Right atrium auricular region (tissue), 2 donors: ENCODE measurements around the gene HSD17B12. TPM values are rescaled to one million over a fixed set of nuclear protein-coding genes. Genes with fewer than 3 reads are reported as not detected.
"Not testable (repeated sequence)": the region's sequence is repeated elsewhere in the genome, so short reads cannot be mapped to it uniquely, and the experiment has no call there.

ENCODE experiments used
- DNase-seq: peaks from one replicate; pipeline ENCODE4 v3.0.0-alpha.2; 2019; ENCODE audit warnings: low spot score
- H3K27ac ChIP-seq, 2 donors: fragments of 200-600 bp; sonication (generic); 1 replicate in 1 of 2; 2 replicates in 1 of 2; pipeline ENCODE4 v1.5.1; 2016 to 2019
- H3K27me3 ChIP-seq, 2 donors: fragments of 200-600 bp; sonication (generic); one replicate each; pipeline versions ENCODE4 v1.5.1 to v1.6.0; 2017 to 2019
- H3K36me3 ChIP-seq: fragments of 200-600 bp; sonication (generic); one replicate; pipeline ENCODE4 v1.5.1; 2016
- H3K4me1 ChIP-seq, 2 donors: fragments of 200-600 bp; sonication (generic); one replicate each; pipeline versions ENCODE4 v1.5.1 to v1.6.0; 2017 to 2019
- H3K4me3 ChIP-seq, 2 donors: fragments of 200-600 bp; sonication (generic); 1 replicate in 1 of 2; 2 replicates in 1 of 2; pipeline ENCODE4 v1.5.1; 2017 to 2019; ENCODE audit warnings: mild to moderate bottlenecking in 1 of 2, moderate library complexity in 1 of 2
- H3K9me3 ChIP-seq, 2 donors: fragments of 200-600 bp; sonication (generic); one replicate each; pipeline ENCODE4 v1.5.1; 2019
- total RNA-seq, 2 donors: library from RNA; depleted of rRNA; stranded (reverse); fragments of >200 nt; gene quantifications; one replicate each; pipeline ENCODE4 v1.1.0, GENCODE V29; 2016
- TF ChIP-seq, protein P1 (sequence below), 2 donors: fragments of 200-600 bp; sonication (generic); IDR thresholded peaks; one replicate each; pipeline ENCODE4 v1.5.1; 2019; ENCODE audit warnings: antibody characterized with exemption in 2 of 2

HSD17B12 gene
- total RNA-seq, 2 donors from 2014 or later, result 61.4 to 108 TPM

DNA sequence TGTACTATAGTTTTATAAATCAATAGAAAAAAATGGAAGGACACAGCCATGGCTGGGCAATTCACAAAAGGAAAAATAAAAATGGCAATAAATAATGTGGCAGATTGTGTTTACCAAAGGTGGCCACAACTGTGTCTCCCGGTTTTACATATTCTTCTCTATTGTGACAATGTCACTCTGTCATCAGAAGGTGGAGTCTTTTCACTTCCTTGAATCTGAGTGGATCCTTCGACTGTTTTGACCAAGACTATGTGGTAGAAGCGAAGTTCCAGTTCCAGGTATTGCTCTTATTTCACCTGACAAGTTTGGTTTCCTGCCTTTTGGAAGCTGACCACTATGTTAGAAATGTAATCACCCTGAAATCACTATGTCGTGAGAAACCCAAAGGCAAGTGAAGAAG, 31.0 kb upstream of the HSD17B12 start:
- H3K4me3 ChIP-seq, result no peak overlapping the region
- H3K36me3 ChIP-seq, result no peaks in the 10 kb centered on the region
- peaks cover 0 to 10% of the 10 kb centered on the region in 2 donors for H3K4me1 ChIP-seq
- TF ChIP-seq, protein P1, sequence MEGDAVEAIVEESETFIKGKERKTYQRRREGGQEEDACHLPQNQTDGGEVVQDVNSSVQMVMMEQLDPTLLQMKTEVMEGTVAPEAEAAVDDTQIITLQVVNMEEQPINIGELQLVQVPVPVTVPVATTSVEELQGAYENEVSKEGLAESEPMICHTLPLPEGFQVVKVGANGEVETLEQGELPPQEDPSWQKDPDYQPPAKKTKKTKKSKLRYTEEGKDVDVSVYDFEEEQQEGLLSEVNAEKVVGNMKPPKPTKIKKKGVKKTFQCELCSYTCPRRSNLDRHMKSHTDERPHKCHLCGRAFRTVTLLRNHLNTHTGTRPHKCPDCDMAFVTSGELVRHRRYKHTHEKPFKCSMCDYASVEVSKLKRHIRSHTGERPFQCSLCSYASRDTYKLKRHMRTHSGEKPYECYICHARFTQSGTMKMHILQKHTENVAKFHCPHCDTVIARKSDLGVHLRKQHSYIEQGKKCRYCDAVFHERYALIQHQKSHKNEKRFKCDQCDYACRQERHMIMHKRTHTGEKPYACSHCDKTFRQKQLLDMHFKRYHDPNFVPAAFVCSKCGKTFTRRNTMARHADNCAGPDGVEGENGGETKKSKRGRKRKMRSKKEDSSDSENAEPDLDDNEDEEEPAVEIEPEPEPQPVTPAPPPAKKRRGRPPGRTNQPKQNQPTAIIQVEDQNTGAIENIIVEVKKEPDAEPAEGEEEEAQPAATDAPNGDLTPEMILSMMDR (IDR thresholded peaks at IDR 0.05), result peak in 1 of 2 donors; percentile 35
- no peaks in the 10 kb centered on the region for H3K27me3 ChIP-seq
- no peak overlapping the region for H3K27ac ChIP-seq
- no peaks in the 10 kb centered on the region for H3K9me3 ChIP-seq
- no peak for DNase-seq

DNA sequence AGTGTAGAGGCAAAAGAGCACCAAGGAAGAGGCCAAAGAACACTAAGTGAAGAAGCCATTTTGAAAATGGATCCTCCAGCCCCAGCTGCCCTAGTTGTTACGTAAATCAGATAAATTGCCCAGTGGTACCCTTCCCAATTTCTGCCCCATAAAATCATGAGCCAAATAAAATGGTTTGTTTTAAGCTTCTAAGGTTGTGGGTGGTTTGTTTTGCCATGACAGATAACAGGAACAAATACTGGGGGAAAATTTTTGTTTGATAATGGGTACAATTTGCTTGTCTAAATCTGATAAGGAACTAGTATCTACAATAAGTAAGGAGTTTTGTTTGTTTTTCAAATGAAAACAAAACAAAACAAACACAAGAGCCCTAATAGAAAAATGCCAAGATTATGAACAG, 30.6 kb upstream of the HSD17B12 start:
- Histone ChIP-seq H3K9me3 (no peaks in the 10 kb centered on the region), H3K36me3 (no peaks in the 10 kb centered on the region), H3K4me3 (no peak overlapping the region), H3K4me1 (peaks cover 0 to 6% of the 10 kb centered on the region in 2 donors), H3K27me3 (no peaks in the 10 kb centered on the region), H3K27ac (no peak overlapping the region)
- no peak for DNase-seq
- TF ChIP-seq, protein P1 (IDR thresholded peaks at IDR 0.05), result no peak

DNA sequence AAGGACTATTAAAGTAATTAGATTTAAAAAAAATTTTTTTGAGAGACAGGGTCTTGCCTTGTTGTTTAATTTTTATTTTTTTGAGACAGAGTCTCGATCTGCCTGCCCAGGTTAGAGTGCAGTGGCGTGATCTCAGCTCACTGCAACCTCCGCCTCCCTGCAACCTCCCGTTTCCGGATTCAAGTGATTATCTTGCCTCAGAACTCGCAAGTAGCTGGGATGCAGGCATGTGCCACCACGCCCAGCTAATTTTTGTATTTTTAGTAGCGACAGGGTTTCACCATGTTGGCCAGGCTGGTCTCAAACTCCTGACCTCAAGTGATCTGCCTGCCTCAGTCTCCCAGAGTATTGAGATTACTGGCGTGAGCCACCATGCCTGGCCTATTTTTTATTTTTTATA, 17.5 kb upstream of the HSD17B12 start:
- H3K4me3 ChIP-seq, H3K27me3 ChIP-seq, H3K27ac ChIP-seq, H3K36me3 ChIP-seq, H3K4me1 ChIP-seq, DNase-seq, H3K9me3 ChIP-seq: not testable (repeated sequence)

DNA sequence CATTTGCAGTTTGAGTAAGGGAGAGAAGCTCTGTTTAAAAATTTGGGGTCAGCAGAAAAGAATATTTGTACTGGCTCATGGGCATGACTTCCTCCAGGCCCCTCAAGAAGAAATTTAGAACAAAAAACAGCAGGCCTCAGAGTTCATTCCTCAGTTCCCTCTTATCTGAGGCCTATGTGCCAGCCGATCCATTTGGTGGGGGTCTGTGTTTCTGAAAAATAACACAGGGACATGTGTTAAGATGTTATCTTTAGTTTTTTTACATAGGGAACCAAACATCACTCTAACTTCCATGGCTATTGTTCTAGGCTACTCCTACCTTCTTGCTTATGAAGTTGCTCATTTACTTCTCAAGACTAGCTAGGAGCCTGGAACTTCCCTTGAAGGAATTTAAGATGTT, 16.2 kb upstream of the HSD17B12 start:
- H3K36me3 ChIP-seq, result no peaks in the 10 kb centered on the region
- H3K4me1 ChIP-seq, result no peaks in the 10 kb centered on the region
- no peak overlapping the region for H3K27ac ChIP-seq
- no peaks in the 10 kb centered on the region for H3K9me3 ChIP-seq
- DNase-seq, result no peak
- TF ChIP-seq, protein P1 (IDR thresholded peaks at IDR 0.05), result no peak
- H3K4me3 ChIP-seq, result no peak overlapping the region
- H3K27me3 ChIP-seq, result no peaks in the 10 kb centered on the region

DNA sequence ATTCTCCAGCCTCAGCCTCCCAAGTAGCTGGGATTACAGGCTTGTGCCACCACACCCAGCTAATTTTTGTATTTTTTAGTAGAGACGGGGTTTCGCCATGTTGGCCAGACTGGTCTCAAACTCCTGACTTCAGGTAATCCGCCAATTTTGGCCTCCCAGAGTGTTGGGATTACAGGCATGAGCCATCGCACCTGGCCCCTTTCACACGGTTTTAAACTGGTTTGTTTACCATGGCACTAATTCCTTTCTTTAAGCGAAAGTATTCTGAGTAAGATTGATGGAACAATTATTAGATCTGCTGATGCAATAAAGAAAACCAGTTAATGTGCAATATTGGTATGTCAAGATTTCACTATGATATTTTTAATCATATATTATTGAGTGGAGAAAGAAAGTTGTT, 9.3 kb upstream of the HSD17B12 start:
- H3K4me3 ChIP-seq, H3K9me3 ChIP-seq, H3K4me1 ChIP-seq, H3K27me3 ChIP-seq, H3K36me3 ChIP-seq, DNase-seq, H3K27ac ChIP-seq: not testable (repeated sequence)

DNA sequence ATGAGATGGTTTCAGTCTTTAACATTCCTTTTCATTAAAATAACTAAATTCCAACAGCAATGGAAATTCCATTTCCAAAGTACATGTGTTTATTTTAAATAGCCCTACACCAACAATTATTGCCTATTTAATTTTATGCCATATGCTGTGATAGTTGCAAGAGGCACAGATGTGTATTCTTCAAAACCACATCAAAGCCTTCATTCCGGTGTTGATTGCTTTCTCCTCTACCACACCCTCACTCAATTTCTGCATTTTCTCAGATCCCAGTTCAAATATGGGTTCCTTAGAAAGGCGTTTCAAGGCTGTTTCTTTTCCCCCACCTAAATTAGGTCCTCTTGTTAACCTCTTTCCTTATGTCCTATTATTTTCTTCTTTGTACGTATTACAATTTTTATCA, 6.0 kb upstream of the HSD17B12 start:
- no peaks in the 10 kb centered on the region for H3K9me3 ChIP-seq
- H3K36me3 ChIP-seq, result no peaks in the 10 kb centered on the region
- no peaks in the 10 kb centered on the region for H3K27me3 ChIP-seq
- H3K4me3 ChIP-seq, result no peak overlapping the region
- no peak overlapping the region for H3K27ac ChIP-seq
- no peak for DNase-seq
- H3K4me1 ChIP-seq, result no peaks in the 10 kb centered on the region
- TF ChIP-seq, protein P1 (IDR thresholded peaks at IDR 0.05), result no peak

DNA sequence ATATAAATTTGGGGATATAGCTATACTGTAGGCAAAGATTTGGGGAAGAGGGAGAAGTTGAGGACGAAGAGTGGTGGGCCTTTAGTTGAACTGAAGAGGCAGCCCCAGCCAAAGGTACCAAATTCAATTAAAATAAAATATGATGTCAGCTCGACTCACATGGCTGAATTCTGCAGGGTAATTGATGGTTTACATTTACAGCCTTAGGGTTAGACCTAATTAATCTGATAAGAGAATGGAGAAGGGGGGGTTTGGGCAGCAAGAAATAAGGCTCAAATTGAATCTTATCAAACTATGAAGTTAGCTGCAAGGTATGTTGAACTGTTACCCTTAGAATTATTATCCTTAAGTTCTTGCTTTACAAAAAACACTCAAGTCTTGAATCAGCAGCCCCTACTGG, 3.6 kb upstream of the HSD17B12 start:
- H3K4me3 ChIP-seq, result no peak overlapping the region
- DNase-seq, result no peak
- peaks cover 0 to 9% of the 10 kb centered on the region in 2 donors for H3K4me1 ChIP-seq
- no peak overlapping the region for H3K27ac ChIP-seq
- H3K36me3 ChIP-seq, result no peaks in the 10 kb centered on the region
- no peaks in the 10 kb centered on the region for H3K9me3 ChIP-seq
- H3K27me3 ChIP-seq, result no peaks in the 10 kb centered on the region
- TF ChIP-seq, protein P1 (IDR thresholded peaks at IDR 0.05), result no peak
